Heart left ventricle (tissue), 13 donors: ENCODE results near the gene NOC2L.

Experiments used
- CTCF ChIP-seq, 12 donors: fragments of 200-600 bp; sonication (generic) in 4 of 12; IDR thresholded peaks; one replicate each; pipeline versions ENCODE4 v1.5.0 to v1.8.0; 2018 to 2022; ENCODE audit warnings: antibody characterized with exemption in 12 of 12, mild to moderate bottlenecking in 5 of 12
- POLR2A ChIP-seq, 2 donors: fragments of 450-650 bp; IDR thresholded peaks; one replicate each; pipeline ENCODE4 v1.6.1; 2017; ENCODE audit warnings: antibody characterized with exemption in 2 of 2, mild to moderate bottlenecking in 2 of 2, moderate library complexity in 2 of 2
- donor health status: ischemic (EF 13 %, LVEDD 7.1; RV severe dilation, severe dysfunction).
- donor health status: DM: no; HTN: yes; CAD: no.
- donor health status: DM: no; HTN: no; CAD: no.
- donor health status: ischemic (EF 25% LVEDD 6.9; RV normal size, moderate dysfunction).
- donor health status: ischemic (EF 25% LVEDD 5.7; RV mildly dilated, moderate dysfunction).
- donor health status: ischemic (EF 35%, LVEDD 5.7; RV mildly dilated, moderate dysfunction).
- donor health status: nonischemic (EF 11% LVEDD 7.7; RV severe dilation, severe dysfunction).
- donor health status: DM: yes; HTN: yes; CAD: no.
- donor health status: PGD.
- donor health status: ischemic (EF 29% LVEDD 5.4; RV normal size, mild dysfunction).
- donor health status: nonischemic (EF 23%, LVEDD 6.1; RV moderate dilation, normal function).

GRCh38 chr1:997993-998744, 39.1 kb upstream of the NOC2L start:
- TF ChIP-seq POLR2A (IDR thresholded peaks at IDR 0.05) (no peak), CTCF (IDR thresholded peaks at IDR 0.05) (no peak)
